Astrocyte of the spinal cord (primary cell): ENCODE results near the gene SLC4A3.

Experiments used
- DNase-seq: peaks from one replicate; pipeline ENCODE4 v3.0.0; 2011; ENCODE audit warnings: low read depth, low spot score
- H3K4me3 ChIP-seq: 2 replicates; pipeline ENCODE4 v1.5.1; 2011; ENCODE audit warnings: low read depth, mild to moderate bottlenecking, low read length, moderate library complexity
- CTCF ChIP-seq: IDR thresholded peaks from 2 replicates; pipeline ENCODE4 v1.5.1; 2012; ENCODE audit warnings: low read depth, mild to moderate bottlenecking, low read length, inconsistent platforms
- in situ Hi-C: cut with HindIII; loops from 2 replicates; pipeline ENCODE4 v1.10.0; 2017; ENCODE audit warnings: low sequenced_read_pairs

The SLC4A3 gene

GRCh38 chr2:219684721-219685689 is 57.6 kb downstream of the SLC4A3 start:
- in situ Hi-C loops = no loop called here
- no peak for TF ChIP-seq CTCF
- peak overlapping the region; percentile 24 for H3K4me3 ChIP-seq
- DNase-seq = peak; percentile 48

GRCh38 chr2:219687272-219687671 is 59.8 kb downstream of the SLC4A3 start:
- H3K4me3 ChIP-seq = no peak overlapping the region
- TF ChIP-seq CTCF = no peak
- DNase-seq = peak; percentile 75
- in situ Hi-C loops = no loop called here

- no peak for DNase-seq
- H3K4me3 ChIP-seq = no peak overlapping the region
- TF ChIP-seq CTCF = no peak
- in situ Hi-C loops = no loop called here
Observed at GRCh38 chr2:219687882-219688559, 60.6 kb downstream of the SLC4A3 start.

GRCh38 chr2:219688560-219689445 is 61.4 kb downstream of the SLC4A3 start:
- peak; percentile 86 for DNase-seq
- in situ Hi-C loops = no loop called here
- no peak overlapping the region for H3K4me3 ChIP-seq
- no peak for TF ChIP-seq CTCF

- in situ Hi-C loops = no loop called here
- TF ChIP-seq CTCF = peak; percentile 72
- H3K4me3 ChIP-seq = no peak overlapping the region
- peak; percentile 75 for DNase-seq
Observed at GRCh38 chr2:219689676-219690628, 62.5 kb downstream of the SLC4A3 start.
